ENCODE results near the gene PITRM1.

PITRM1 gene

DNA sequence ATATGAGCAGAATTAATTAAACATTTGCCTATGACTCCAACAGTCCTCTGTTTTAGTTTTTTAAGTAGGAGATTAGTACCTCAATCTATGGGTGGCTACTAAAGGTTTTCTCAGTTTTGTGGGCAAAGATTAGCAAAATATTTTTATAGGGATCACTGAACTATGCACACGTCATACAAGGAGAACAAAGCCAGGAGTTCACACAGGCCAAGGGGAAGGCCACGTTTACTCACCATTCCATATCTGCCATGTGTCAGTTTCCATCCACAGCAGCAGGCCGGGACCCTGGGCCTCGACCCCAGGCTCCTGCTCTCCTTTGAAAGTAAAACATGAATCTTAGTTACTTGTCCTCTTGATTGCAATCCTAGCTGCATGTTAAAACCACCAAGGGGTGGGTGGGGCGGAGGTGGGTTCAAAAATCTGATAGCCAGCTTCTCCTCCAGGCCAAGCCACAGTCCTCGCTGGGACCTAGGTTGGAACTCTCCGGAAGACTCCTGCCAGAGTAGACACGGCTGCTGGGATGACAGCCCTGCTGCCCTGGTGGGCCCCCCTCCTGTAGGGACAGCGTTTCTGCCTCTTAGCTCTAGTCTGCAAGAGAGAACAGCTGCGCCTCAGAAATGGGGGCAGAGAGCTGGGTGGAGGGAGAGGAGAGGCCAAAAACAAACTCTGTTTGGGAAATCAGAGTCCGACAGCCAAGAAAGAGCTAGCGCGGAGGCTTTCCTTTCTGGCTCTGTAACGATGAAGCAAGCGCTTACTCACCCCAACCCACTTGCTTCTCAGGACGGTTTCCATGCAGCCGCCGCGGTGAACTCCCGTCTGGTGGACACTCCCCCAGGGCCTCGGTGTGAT lies 35.6 kb downstream of the PITRM1 start:
- H2AFZ ChIP-seq (ENCODE audit: low read length) = no peak overlapping the region
- peaks cover 42 to 100% of the 10 kb centered on the region in 2 donors for H3K36me3 ChIP-seq (replicated peaks in 1 of 2; ENCODE audit: control insufficient read depth in 2 of 2, insufficient read depth in 2 of 2, low read length in 2 of 2)
- H4K8ac ChIP-seq (ENCODE audit: low read depth, low read length) = no peak overlapping the region
- H2BK120ac ChIP-seq (ENCODE audit: low read depth, low read length) = no peak overlapping the region
- H3K79me1 ChIP-seq (ENCODE audit: low read depth, low read length) = no peaks in the 10 kb centered on the region
- no peak overlapping the region for H2BK15ac ChIP-seq (ENCODE audit: low read length)
- H3K4me3 ChIP-seq (ENCODE audit: low read length in 2 of 2) = no peak overlapping the region
- no peak overlapping the region for H3K14ac ChIP-seq (ENCODE audit: low read length)
- H3K27ac ChIP-seq (replicated peaks; ENCODE audit: low read length) = no peak overlapping the region
- no peak overlapping the region for H3K23ac ChIP-seq (ENCODE audit: low read depth, low read length, poor library complexity)
- no peak overlapping the region for H2AK5ac ChIP-seq (ENCODE audit: low read depth, low read length)
- no peak overlapping the region for H3K18ac ChIP-seq (ENCODE audit: low read length)
- no peak overlapping the region for H2BK5ac ChIP-seq (ENCODE audit: low read length)
- H3K9ac ChIP-seq (ENCODE audit: low read depth, low read length, poor library complexity) = no peak overlapping the region
- H3K4ac ChIP-seq (ENCODE audit: low read length) = no peak overlapping the region
- no peak overlapping the region for H3K4me2 ChIP-seq (ENCODE audit: insufficient read depth, low read length, poor library complexity, severe bottlenecking)
- DNase-seq (ENCODE audit: low spot score) = no peak
- H3K4me1 ChIP-seq (ENCODE audit: control insufficient read depth in 2 of 2, insufficient read depth in 1 of 2, low read depth in 1 of 2, low read length in 2 of 2) = no peaks in the 10 kb centered on the region
- no peak overlapping the region for H4K91ac ChIP-seq (ENCODE audit: low read depth, low read length, poor library complexity)
- H2BK12ac ChIP-seq (ENCODE audit: low read length) = no peak overlapping the region
- no CpG with 5 or more reads among the region's 21 CpGs for WGBS, 2 donors (ENCODE audit: extremely low coverage in 2 of 2, insufficient read length in 2 of 2, insufficient replicate concordance in 1 of 2)
- H3K27me3 ChIP-seq (ENCODE audit: control insufficient read depth in 3 of 3, insufficient read depth in 3 of 3, low read depth in 1 of 3, low read length in 3 of 3) = no peaks in the 10 kb centered on the region
- no peaks in the 10 kb centered on the region for H3K9me3 ChIP-seq (replicated peaks in 1 of 2; ENCODE audit: control insufficient read depth in 2 of 2, insufficient read depth in 1 of 2, low read depth in 1 of 2, low read length in 2 of 2)

DNA sequence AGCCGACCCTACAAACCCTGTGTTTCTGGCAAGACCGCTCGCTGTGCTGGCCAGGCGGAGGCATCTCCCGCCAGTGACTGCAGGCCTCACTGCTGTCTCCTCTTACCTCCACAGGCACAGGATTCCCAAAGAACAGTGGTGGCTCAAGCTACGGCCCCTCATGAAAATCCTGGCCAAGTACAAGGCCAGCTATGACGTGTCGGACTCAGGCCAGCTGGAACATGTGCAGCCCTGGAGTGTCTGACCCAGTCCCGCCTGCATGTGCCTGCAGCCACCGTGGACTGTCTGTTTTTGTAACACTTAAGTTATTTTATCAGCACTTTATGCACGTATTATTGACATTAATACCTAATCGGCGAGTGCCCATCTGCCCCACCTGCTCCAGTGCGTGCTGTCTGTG lies 36.2 kb downstream of the PITRM1 start:
- peaks cover 43 to 97% of the 10 kb centered on the region in 2 donors for H3K36me3 ChIP-seq (replicated peaks in 1 of 2; ENCODE audit: control insufficient read depth in 2 of 2, insufficient read depth in 2 of 2, low read length in 2 of 2)
- no peak overlapping the region for H2BK5ac ChIP-seq (ENCODE audit: low read length)
- no peak overlapping the region for H3K23ac ChIP-seq (ENCODE audit: low read depth, low read length, poor library complexity)
- no peaks in the 10 kb centered on the region for H3K4me1 ChIP-seq (ENCODE audit: control insufficient read depth in 2 of 2, insufficient read depth in 1 of 2, low read depth in 1 of 2, low read length in 2 of 2)
- no peak overlapping the region for H3K14ac ChIP-seq (ENCODE audit: low read length)
- DNase-seq (ENCODE audit: low spot score) = no peak
- H2BK120ac ChIP-seq (ENCODE audit: low read depth, low read length) = no peak overlapping the region
- no peak overlapping the region for H2BK12ac ChIP-seq (ENCODE audit: low read length)
- H3K27me3 ChIP-seq (ENCODE audit: control insufficient read depth in 3 of 3, insufficient read depth in 3 of 3, low read depth in 1 of 3, low read length in 3 of 3) = no peaks in the 10 kb centered on the region
- no CpG with 5 or more reads among the region's 14 CpGs for WGBS, 2 donors (ENCODE audit: extremely low coverage in 2 of 2, insufficient read length in 2 of 2, insufficient replicate concordance in 1 of 2)
- no peaks in the 10 kb centered on the region for H3K79me1 ChIP-seq (ENCODE audit: low read depth, low read length)
- no peak overlapping the region for H3K9ac ChIP-seq (ENCODE audit: low read depth, low read length, poor library complexity)
- no peak overlapping the region for H2AK5ac ChIP-seq (ENCODE audit: low read depth, low read length)
- H2AFZ ChIP-seq (ENCODE audit: low read length) = no peak overlapping the region
- H3K9me3 ChIP-seq (replicated peaks in 1 of 2; ENCODE audit: control insufficient read depth in 2 of 2, insufficient read depth in 1 of 2, low read depth in 1 of 2, low read length in 2 of 2) = no peaks in the 10 kb centered on the region
- no peak overlapping the region for H3K4me2 ChIP-seq (ENCODE audit: insufficient read depth, low read length, poor library complexity, severe bottlenecking)
- no peak overlapping the region for H2BK15ac ChIP-seq (ENCODE audit: low read length)
- H4K91ac ChIP-seq (ENCODE audit: low read depth, low read length, poor library complexity) = no peak overlapping the region
- no peak overlapping the region for H3K18ac ChIP-seq (ENCODE audit: low read length)
- H4K8ac ChIP-seq (ENCODE audit: low read depth, low read length) = no peak overlapping the region
- H3K4ac ChIP-seq (ENCODE audit: low read length) = no peak overlapping the region
- H3K27ac ChIP-seq (replicated peaks; ENCODE audit: low read length) = no peak overlapping the region
- no peak overlapping the region for H3K4me3 ChIP-seq (ENCODE audit: low read length in 2 of 2)

DNA sequence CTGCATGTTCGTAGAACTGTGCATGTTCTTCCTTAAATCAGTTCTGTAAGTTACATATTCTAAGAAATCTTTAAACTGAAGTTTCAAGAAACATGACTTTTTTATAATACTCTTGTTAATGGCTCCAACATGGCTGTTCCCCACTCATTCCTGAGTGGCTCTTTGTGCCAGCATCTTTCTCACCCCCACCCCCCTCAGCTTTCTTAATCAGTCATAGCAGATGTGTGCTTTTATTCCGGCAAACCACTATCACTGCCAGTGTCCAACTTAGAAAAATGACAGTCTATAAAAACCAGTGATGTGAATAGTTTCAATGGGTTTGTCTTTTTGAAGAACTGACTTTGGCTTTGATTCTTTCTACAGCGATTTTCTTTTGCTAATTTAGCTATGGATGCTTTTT lies 37.6 kb downstream of the PITRM1 start:
- H2BK5ac ChIP-seq (ENCODE audit: low read length) = no peak overlapping the region
- H3K27ac ChIP-seq (replicated peaks; ENCODE audit: low read length) = no peak overlapping the region
- H2BK12ac ChIP-seq (ENCODE audit: low read length) = no peak overlapping the region
- peaks cover 42 to 87% of the 10 kb centered on the region in 2 donors for H3K36me3 ChIP-seq (replicated peaks in 1 of 2; ENCODE audit: control insufficient read depth in 2 of 2, insufficient read depth in 2 of 2, low read length in 2 of 2)
- no peak overlapping the region for H3K14ac ChIP-seq (ENCODE audit: low read length)
- no peaks in the 10 kb centered on the region for H3K79me1 ChIP-seq (ENCODE audit: low read depth, low read length)
- no peak for DNase-seq (ENCODE audit: low spot score)
- H3K4ac ChIP-seq (ENCODE audit: low read length) = no peak overlapping the region
- no peak overlapping the region for H4K91ac ChIP-seq (ENCODE audit: low read depth, low read length, poor library complexity)
- no peaks in the 10 kb centered on the region for H3K27me3 ChIP-seq (ENCODE audit: control insufficient read depth in 3 of 3, insufficient read depth in 3 of 3, low read depth in 1 of 3, low read length in 3 of 3)
- no peak overlapping the region for H2AFZ ChIP-seq (ENCODE audit: low read length)
- H2BK15ac ChIP-seq (ENCODE audit: low read length) = no peak overlapping the region
- H3K4me1 ChIP-seq (ENCODE audit: control insufficient read depth in 2 of 2, insufficient read depth in 1 of 2, low read depth in 1 of 2, low read length in 2 of 2) = no peaks in the 10 kb centered on the region
- H2BK120ac ChIP-seq (ENCODE audit: low read depth, low read length) = no peak overlapping the region
- no peak overlapping the region for H3K23ac ChIP-seq (ENCODE audit: low read depth, low read length, poor library complexity)
- H3K9me3 ChIP-seq (replicated peaks in 1 of 2; ENCODE audit: control insufficient read depth in 2 of 2, insufficient read depth in 1 of 2, low read depth in 1 of 2, low read length in 2 of 2) = no peaks in the 10 kb centered on the region
- WGBS, 2 donors (ENCODE audit: extremely low coverage in 2 of 2, insufficient read length in 2 of 2, insufficient replicate concordance in 1 of 2) = no CpG with 5 or more reads among the region's 3 CpGs
- no peak overlapping the region for H3K4me2 ChIP-seq (ENCODE audit: insufficient read depth, low read length, poor library complexity, severe bottlenecking)
- no peak overlapping the region for H3K9ac ChIP-seq (ENCODE audit: low read depth, low read length, poor library complexity)
- H2AK5ac ChIP-seq (ENCODE audit: low read depth, low read length) = no peak overlapping the region
- H4K8ac ChIP-seq (ENCODE audit: low read depth, low read length) = no peak overlapping the region
- H3K4me3 ChIP-seq (ENCODE audit: low read length in 2 of 2) = no peak overlapping the region
- H3K18ac ChIP-seq (ENCODE audit: low read length) = no peak overlapping the region

DNA sequence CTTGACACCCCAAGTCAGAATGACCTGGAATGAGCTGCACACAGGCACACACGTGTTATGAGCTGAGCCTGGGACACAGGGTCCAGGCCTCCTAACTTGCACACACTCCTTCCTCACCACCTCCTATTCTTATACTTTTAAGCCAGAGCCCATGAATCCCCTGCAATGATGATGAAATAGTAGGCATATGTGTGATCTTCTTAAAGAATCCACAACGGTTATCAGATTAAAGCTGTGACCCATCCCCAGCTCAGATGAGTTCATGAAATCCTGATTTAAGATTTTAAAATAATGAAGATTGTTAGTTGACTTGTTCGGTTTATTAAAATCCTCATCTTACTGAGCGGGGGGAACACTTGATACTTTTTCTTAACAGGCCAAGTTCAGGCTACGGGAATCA lies 38.6 kb downstream of the PITRM1 start:
- Histone ChIP-seq H2BK15ac (ENCODE audit: low read length) (no peak overlapping the region), H2AFZ (ENCODE audit: low read length) (no peak overlapping the region), H2AK5ac (ENCODE audit: low read depth, low read length) (no peak overlapping the region), H4K91ac (ENCODE audit: low read depth, low read length, poor library complexity) (no peak overlapping the region), H3K23ac (ENCODE audit: low read depth, low read length, poor library complexity) (no peak overlapping the region), H2BK12ac (ENCODE audit: low read length) (no peak overlapping the region), H2BK5ac (ENCODE audit: low read length) (no peak overlapping the region), H3K9ac (ENCODE audit: low read depth, low read length, poor library complexity) (no peak overlapping the region), H3K18ac (ENCODE audit: low read length) (no peak overlapping the region), H3K9me3 (replicated peaks in 1 of 2; ENCODE audit: control insufficient read depth in 2 of 2, insufficient read depth in 1 of 2, low read depth in 1 of 2, low read length in 2 of 2) (no peaks in the 10 kb centered on the region), H3K4me1 (ENCODE audit: control insufficient read depth in 2 of 2, insufficient read depth in 1 of 2, low read depth in 1 of 2, low read length in 2 of 2) (no peaks in the 10 kb centered on the region), H4K8ac (ENCODE audit: low read depth, low read length) (no peak overlapping the region), H2BK120ac (ENCODE audit: low read depth, low read length) (no peak overlapping the region), H3K4me3 (ENCODE audit: low read length in 2 of 2) (no peak overlapping the region), H3K14ac (ENCODE audit: low read length) (no peak overlapping the region), H3K4me2 (ENCODE audit: insufficient read depth, low read length, poor library complexity, severe bottlenecking) (no peak overlapping the region), H3K79me1 (ENCODE audit: low read depth, low read length) (no peaks in the 10 kb centered on the region), H3K36me3 (replicated peaks in 1 of 2; ENCODE audit: control insufficient read depth in 2 of 2, insufficient read depth in 2 of 2, low read length in 2 of 2) (peaks cover 39 to 80% of the 10 kb centered on the region in 2 donors), H3K27ac (replicated peaks; ENCODE audit: low read length) (no peak overlapping the region), H3K27me3 (ENCODE audit: control insufficient read depth in 3 of 3, insufficient read depth in 3 of 3, low read depth in 1 of 3, low read length in 3 of 3) (no peaks in the 10 kb centered on the region), H3K4ac (ENCODE audit: low read length) (no peak overlapping the region)
- no CpG with 5 or more reads among the region's 5 CpGs for WGBS, 2 donors (ENCODE audit: extremely low coverage in 2 of 2, insufficient read length in 2 of 2, insufficient replicate concordance in 1 of 2)
- DNase-seq (ENCODE audit: low spot score) = no peak

Measured in neuronal stem cell (in vitro differentiated cells).